DOHH2 (cell line): Measurements from ENCODE around the gene HNRNPD.
"Not testable (repeated sequence)": the region's sequence is repeated elsewhere in the genome, so short reads cannot be mapped to it uniquely, and the experiment has no call there.

Experiments used
- CTCF ChIP-seq: fragments of 200-600 bp; sonication (generic); IDR thresholded peaks from one replicate; pipeline ENCODE4 v1.5.1; 2014; ENCODE audit warnings: antibody characterized with exemption, mild to moderate bottlenecking, low read depth, low read length; ENCODE audit not compliant: poor library complexity, severe bottlenecking
- EZH2phosphoT487 ChIP-seq: fragments of 200-600 bp; sonication (generic); IDR thresholded peaks from 2 replicates; pipeline ENCODE4 v1.6.1; 2017; ENCODE audit warnings: borderline replicate concordance, mild to moderate bottlenecking, antibody characterized with exemption, low read length, moderate library complexity, mixed read lengths

- not testable (repeated sequence) for TF ChIP-seq CTCF, EZH2phosphoT487
Measured at GRCh38 chr4:82415061-82415460, 41.3 kb upstream of the HNRNPD start.
